GM18520 (cell line): ENCODE results near the gene DCAF6.

Experiments
- ATAC-seq: cut with Tn5 transposase; IDR thresholded peaks from one replicate; pipeline ENCODE4 v1.9.1; 2021; ENCODE audit not compliant: unreplicated experiment

DCAF6 gene

DNA sequence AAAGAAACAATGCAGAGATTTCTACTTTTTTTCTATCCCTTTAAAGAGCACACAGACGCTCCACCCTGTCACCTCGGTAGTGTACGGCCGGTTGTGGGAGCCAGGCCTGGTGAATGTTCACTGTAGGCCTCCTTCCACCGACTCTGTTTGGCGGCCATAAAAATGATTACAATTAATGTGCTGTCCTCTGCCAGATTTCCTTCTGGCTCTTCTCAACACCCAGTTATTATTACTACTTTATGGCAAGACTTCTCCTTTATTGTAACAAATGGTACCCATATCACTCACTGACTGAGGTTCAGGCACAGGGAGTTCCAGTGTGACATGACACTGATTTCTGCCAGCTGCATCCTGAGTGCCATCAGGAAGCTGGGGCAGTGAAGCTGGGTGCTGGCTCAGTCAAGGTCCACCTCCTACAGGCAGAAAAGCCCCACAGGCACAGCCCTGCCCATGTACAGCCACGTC, 162.9 kb downstream of the DCAF6 start:
- ATAC-seq: no peak

DNA sequence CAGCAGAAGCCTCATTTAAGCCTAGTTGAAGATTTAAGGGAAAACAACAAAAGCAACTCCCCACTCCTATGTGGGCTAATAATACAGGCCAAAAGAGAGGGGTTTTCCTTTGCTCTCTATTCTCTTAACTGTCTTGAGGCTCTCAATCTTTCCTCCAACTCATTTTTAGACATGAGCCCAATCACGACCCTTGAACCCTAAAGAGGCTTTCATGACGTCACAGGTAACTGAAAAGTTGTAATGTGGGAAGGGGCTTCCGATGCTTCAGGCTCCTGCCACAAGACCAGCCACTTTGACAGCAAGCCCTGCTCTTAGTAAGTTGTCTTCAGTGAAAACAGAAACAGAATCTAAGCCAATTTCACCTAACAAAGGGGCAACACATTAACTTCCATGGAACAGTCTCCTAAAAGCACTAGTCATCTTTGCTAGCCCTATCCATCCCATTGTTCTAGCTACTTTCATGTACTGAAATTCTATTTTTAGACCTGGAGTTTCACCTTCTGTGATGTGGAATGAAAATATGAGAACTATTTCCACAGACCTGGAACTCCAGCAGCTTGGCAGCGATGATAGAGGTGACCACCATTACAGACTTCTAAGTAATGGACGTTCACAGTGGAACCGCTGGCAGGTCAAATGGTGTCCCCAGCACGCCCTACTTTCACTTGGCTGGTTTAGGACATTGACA, 164.0 kb downstream of the DCAF6 start:
- no peak for ATAC-seq

GRCh38 chr1:168101336-168101735, 164.9 kb downstream of the DCAF6 start:
- no peak for ATAC-seq

GRCh38 chr1:168102487-168102886, 166.0 kb downstream of the DCAF6 start:
- ATAC-seq: no peak

GRCh38 chr1:168104535-168104934, 168.1 kb downstream of the DCAF6 start:
- no peak for ATAC-seq

DNA sequence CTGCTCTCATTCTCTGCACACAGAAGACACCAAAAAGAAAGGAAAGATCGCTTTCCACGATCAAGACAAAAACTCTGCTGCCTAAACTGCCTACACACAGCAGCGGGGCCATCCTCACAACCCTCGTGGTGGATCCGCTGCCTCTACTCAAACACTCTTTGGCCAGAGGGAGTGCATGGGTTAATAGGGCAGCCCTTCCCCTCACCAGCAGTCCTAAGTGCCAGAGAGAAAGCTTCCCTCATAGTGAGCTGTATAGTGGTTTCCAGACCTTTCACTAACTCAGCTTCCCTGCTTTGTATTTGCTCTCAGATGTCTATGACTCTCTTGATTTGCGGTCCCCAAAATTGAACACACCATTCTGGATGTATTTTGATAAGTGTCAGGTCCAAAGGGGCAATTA, 169.4 kb downstream of the DCAF6 start:
- no peak for ATAC-seq

DNA sequence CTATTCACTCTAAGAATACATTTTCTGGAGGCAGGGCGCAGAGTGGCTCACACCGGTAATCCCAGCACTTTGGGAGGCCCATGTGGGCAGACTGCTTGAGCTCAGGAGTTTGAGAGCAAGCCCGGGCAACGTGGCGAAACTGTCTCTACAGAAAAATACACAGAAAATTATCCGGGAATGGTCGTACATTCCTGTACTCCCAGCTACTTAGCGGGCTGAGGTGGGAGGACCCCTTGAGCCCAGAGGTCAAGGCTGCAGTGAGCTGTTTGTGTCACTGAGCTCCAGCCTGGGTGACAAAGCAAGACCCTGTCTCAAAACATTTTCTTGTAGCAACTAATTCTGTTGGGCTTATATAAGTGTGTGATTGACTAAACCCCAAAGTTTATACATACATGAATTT, 169.8 kb downstream of the DCAF6 start:
- ATAC-seq: no peak

DNA sequence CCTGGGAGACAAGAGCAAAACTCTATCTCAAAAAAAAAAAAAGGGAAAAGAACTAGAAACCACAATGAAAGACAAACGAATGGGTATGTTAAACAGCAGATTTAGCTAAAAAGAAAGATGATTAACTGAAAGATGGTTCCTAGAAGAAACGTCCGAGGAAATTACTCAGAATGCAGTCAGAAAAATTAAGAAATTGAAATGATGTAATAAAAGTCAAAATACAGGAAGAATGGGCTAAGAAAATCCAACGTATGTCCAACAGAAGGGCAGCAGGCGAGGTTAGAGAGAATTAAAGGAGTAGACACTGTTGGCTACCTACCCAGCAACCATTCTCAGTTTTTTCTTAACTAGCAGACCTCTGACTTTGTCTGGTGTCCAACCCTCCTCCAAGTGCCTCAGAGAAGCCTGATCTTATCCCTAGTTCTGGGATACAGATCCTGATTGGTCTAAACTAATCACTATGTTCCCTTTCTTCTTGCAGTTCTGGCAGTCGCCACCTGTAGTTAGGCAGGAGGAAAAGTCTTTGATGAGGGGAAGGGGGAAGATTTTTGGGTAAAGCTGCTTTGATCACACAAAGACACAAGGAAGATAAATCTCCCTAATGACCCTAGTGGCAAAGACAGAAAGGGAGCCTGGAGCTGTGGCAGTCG, 174.5 kb downstream of the DCAF6 start:
- no peak for ATAC-seq

- no peak for ATAC-seq
Measured at GRCh38 chr1:168112673-168113305, 176.3 kb downstream of the DCAF6 start.

DNA sequence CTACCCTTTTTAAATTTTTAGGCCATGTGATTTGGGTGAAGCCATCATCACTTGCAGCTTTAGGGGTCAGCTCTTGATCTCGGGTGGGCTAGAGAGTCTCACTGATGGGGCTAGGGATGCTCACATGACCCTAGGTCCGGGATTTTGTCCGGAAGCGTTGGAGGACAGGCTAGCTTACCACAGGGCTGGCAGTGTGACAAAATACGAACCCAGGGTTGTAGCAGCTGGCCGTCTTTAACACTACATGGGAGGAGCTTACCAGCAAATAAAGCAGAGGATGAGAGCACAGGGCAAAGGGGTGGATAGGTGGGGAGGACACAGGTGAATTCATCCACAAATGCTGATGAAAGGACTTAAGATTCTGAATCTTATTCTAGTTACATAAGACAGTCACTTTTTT, 178.4 kb downstream of the DCAF6 start:
- no peak for ATAC-seq

GRCh38 chr1:168116327-168116799, 179.9 kb downstream of the DCAF6 start:
- no peak for ATAC-seq

- ATAC-seq: no peak
Measured at GRCh38 chr1:168119750-168120149, 183.3 kb downstream of the DCAF6 start.

DNA sequence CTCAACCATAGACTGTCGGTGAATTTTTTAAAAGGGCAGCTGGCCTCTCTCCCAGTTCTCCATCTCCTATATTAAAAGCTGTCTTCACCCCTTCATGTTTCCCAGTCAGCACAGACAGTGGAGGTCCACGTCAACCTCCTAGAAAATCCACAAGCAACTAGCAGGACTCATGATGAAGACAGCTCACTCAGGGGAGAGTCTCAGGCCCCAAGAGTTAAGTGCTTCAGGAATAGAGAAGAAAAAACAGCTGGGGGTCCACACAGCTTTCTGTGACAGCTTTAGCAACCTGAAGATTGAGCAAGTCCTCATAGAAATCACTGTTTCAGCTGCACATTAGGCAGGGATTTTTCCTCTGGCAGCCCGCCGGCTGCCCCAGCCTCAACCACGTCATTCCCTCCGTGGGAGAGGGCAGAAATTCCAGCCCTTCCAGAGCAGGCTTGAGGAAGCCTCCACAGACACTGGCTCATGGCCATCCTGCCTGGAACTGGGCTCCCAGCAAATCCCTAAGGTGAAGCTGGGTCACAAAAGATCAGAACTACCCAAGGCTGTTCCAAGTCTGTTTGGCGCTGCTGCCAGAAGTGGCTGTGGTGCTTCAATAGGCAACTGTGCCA, 185.0 kb downstream of the DCAF6 start:
- no peak for ATAC-seq

GRCh38 chr1:168125051-168125450, 188.6 kb downstream of the DCAF6 start:
- no peak for ATAC-seq
